HUDEP-2 (cell line): ENCODE measurements around the gene NLRC5.

Experiments
- DNase-seq, 76 experiments: peaks; one replicate each; lab custom pipeline; 2025; ENCODE audit not compliant: unreplicated experiment in 76 of 76; lab: John Stamatoyannopoulos, UW

NLRC5 gene

GRCh38 chr16:57113664-57114063 is 124.3 kb downstream of the NLRC5 start:
- no peak for DNase-seq

- DNase-seq: no peak
These were observed 125.8 kb downstream of the NLRC5 start for GRCh38 chr16:57115168-57115513.

GRCh38 chr16:57115514-57116182 is 126.3 kb downstream of the NLRC5 start:
- DNase-seq: peak in 4 of 76 experiments; percentile 3 to 17 (median 6)

DNA sequence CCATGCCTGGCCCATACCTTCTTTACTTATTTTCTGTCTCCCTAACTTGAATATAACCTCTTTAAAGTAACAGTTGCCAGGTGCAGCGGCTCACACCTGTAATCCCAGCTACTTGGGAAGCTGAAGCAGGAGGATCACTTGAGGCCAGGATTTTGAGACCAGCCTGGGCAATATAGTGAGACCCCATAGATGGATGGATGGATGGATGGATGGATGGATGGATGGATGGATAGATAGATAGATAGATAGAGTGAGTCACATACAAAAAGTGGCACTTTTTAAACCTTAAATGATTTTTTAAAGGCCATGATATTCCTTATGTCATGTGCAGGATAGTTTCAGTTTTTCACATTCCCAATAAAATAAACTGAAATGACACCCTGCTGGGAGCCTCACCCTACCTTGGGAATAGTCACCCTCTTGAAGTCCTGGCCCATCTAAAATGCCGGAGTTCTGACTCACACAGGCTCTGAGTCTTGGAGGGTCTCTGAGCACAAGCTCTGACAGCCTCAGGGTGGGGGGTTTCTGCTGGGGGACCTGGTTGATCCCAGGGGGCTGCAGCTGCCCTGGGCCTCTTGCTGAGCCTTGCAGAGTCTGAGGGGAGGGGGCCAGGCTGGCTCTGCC is 129.2 kb downstream of the NLRC5 start:
- DNase-seq: no peak

- DNase-seq: peak in 2 of 76 experiments; percentile 12 to 16
These were observed 134.0 kb downstream of the NLRC5 start for GRCh38 chr16:57123216-57123973.

DNA sequence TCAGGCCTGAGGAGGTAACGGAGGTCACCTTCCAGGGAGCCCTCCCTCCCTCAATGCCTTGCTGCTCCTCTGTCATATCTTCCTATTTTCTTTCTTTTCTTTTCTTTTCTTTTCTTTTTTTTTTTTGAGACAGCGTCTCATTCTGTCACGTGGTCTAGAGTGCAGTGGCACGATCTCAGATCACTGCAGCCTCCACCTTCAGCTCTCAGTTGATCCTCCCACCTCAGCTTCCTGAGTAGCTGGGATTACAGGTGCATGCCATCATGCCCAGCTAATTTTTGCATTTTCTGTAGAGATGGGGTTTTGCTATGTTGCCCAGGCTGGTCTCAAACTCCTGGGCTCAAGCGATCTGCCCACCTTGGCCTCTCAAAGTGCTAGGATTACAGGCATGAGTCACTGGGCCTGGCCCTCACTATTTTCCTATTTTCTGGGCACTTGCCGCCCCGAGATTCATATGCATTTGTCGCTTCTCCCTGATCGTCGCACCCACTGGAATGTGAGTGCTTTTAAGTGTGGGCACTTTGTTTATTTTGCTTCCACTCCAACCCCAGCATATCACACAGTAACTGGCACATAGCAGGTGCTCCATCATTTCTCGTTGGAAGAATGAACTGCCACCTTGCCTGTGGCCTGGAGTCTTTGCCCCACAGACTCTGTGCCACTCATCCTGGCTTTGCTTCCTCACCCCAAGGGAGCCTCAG is 134.8 kb downstream of the NLRC5 start:
- no peak for DNase-seq

DNA sequence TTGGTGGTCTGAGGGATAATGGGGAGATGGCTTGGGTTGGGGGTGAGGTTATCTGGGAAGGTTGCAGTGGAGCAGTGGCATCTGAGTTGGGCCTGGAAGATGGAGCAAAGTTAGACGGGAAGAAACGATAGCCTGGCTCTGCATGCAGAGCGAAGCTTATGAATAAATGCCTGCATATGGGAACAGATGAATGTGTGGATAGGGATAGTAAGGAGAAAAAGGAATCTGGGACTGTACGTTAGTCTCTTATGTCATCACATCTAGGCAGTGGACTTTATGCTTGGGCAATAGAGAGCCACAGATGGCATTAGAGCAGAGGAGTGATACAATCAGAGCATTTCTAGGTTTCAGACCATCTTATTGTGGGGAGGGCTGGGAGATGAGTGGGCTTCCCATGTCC is 136.0 kb downstream of the NLRC5 start:
- DNase-seq: no peak

DNA sequence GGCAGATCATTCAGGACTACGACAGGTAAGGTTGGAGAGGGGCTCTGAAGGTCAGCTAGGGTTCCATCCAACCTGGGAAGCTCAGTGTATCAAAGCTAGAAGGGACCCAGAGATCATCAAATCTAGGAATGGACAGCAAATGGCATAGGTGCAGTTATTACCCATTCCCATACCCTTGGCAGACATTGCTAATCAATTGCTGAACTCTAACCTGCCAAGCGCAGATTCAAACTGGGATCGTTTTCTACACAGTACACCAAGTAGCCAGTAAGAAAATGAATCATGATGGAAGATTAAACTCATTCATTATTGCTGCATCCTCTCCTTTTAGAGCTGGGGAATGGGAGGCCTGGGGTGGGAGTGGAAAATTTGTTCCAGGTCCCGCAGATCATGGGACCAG is 136.6 kb downstream of the NLRC5 start:
- no peak for DNase-seq

GRCh38 chr16:57126411-57126810 is 137.1 kb downstream of the NLRC5 start:
- DNase-seq: no peak

- no peak for DNase-seq
These were observed 137.8 kb downstream of the NLRC5 start for GRCh38 chr16:57127037-57127763.

DNA sequence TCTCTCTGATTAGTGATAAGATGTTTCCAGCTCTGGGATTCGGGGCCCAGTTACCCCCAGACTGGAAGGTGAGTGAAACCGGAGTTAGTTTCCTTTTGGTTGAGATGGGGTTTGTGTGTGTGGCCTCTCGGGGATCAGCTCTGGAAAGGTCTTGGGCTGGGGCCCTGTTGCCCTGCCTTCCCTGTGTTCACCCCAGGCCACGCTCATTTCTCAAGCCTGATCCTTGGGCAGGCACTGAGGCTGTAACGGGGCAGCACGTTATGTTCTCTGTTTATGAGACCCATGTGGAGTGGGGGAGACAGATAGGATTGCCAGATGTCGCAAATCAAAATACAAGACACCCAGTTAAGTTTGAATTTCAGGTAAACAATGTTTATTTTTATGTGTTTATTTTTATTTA is 138.5 kb downstream of the NLRC5 start:
- no peak for DNase-seq

DNA sequence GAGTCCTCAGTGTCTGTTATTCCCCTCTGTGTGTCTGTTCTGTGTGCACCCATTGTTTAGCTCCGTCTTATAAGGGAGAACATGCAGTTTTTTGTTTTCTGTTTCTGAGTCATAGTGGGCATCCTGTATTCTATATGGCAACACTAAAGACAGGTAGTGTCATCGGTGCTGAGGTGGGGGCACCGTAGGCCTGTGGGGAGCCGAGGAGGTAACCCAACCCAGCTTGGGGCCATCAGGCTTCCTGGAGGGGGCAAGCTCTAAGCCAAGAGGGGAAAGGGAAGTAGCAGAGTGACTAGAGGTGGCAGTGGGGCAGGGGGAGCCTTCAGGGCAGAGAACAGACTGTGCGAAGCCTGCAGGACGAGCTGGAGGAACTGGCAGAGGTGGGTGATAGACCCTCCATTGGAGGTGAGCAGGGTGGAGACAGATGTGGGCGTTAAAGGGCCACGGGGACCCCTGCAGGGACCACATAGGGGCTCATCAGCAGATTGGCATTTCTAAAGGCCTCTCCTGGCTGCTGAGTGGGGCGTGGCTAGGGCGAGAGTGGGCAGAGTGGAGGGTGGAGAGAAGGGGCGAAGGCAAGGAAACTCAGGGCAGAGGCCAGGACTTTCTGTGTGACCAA is 139.5 kb downstream of the NLRC5 start:
- DNase-seq: no peak

GRCh38 chr16:57130950-57131321 is 141.6 kb downstream of the NLRC5 start:
- DNase-seq: no peak

GRCh38 chr16:57131351-57131970 is 142.1 kb downstream of the NLRC5 start:
- no peak for DNase-seq

DNA sequence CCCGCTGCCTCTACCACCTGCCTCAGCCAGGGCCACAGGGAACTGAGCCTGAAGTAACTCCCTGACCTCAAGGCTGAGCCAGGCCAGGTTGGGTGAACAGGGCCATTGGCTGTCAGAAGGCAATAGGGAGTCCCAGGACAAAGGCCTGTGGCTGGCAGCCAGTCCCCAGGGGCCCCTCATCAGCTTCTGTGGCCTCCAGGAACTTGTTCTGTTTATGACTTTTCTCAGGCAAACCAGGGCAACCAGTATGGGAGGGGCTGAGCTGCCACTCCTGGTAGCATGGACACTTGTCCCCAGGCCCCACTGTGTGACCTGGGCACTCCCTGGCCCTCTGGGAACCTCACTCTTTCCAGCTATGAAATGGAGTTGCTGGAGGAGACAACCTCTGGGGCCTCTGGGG is 143.1 kb downstream of the NLRC5 start:
- no peak for DNase-seq

- DNase-seq: no peak
These were observed 143.7 kb downstream of the NLRC5 start for GRCh38 chr16:57133031-57133430.
